ENCODE data around the gene G0S2.

The G0S2 gene

DNA sequence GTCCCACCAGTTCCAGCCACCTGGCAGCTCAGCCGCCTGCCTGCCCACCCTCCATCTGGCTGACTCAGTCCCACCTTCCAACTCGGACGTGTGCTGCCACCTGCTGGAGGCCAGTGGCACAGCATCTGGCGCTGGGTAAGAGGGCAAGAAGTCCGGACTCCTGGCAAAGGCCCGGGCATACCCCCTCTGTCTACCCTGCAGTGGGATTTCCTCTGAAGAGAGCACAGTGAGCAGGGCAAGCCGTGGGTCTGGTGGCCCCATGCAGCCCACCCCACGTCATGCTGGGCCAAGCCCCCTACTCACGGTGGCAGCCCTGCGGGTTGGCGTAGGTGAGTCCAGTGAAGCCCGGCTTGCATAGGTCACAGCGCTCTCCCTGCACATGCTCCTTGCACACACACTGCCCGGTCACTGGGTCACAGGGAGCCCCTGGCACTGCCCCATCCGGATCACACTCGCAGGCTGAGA, 47.4 kb upstream of the G0S2 start:
- H3K4me1 ChIP-seq (ENCODE audit: insufficient read depth, poor library complexity, severe bottlenecking), result no peaks in the 10 kb centered on the region
- no peaks in the 10 kb centered on the region for H3K9me3 ChIP-seq (ENCODE audit: severe bottlenecking)
- peak; percentile 58 for TF ChIP-seq CTCF (IDR thresholded peaks at IDR 0.05; ENCODE audit: poor library complexity, severe bottlenecking)
- no peaks in the 10 kb centered on the region for H3K27me3 ChIP-seq (ENCODE audit: insufficient read depth, poor library complexity, severe bottlenecking)
- peaks cover 100% of the 10 kb centered on the region for H3K36me3 ChIP-seq (ENCODE audit: low read depth)
- H3K27ac ChIP-seq (ENCODE audit: poor library complexity, severe bottlenecking), result no peak overlapping the region
- no peak for DNase-seq (ENCODE audit: low spot score)
- H3K4me3 ChIP-seq (ENCODE audit: severe bottlenecking), result no peak overlapping the region
- peak; percentile 28; the same call in 1 of the 3 replicates for ATAC-seq (ENCODE audit: low read depth)

DNA sequence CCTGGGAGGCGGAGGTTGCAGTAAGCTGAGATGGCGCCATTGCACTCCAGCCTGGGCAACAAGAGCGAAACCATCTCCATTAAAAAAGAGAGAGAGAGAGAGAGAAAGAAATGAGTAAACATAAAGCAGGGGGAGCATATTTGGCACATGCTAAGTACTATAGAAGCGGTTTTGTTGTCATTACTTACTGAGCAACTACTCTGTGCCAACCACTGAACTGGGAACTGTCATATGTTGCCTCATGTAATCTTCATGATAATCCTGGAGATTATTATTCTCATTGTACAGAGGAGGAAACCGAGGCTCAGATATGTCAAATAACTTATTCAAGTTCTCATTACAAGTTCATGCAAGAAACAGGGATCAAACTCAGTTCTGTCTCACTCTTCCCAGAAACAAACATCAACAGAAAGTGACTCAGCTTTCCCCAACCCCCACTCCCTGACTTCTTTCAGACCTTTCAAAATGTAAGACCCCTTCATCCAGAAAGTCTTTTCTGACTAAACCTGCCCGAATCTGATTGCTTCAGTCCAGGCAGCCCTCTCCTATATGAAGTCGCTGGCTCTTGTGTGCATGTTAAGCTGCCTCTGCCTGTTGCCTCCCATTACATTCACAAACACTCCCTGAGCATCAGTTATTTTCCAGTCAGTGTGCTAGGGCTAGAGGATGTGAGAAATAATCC, 46.5 kb upstream of the G0S2 start:
- Histone ChIP-seq H3K27ac (ENCODE audit: poor library complexity, severe bottlenecking) (no peak overlapping the region), H3K4me1 (ENCODE audit: insufficient read depth, poor library complexity, severe bottlenecking) (no peaks in the 10 kb centered on the region), H3K27me3 (ENCODE audit: insufficient read depth, poor library complexity, severe bottlenecking) (no peaks in the 10 kb centered on the region), H3K9me3 (ENCODE audit: severe bottlenecking) (no peaks in the 10 kb centered on the region), H3K36me3 (ENCODE audit: low read depth) (peaks cover 100% of the 10 kb centered on the region), H3K4me3 (ENCODE audit: severe bottlenecking) (no peak overlapping the region)
- DNase-seq (ENCODE audit: low spot score) (no peak), ATAC-seq (ENCODE audit: low read depth) (no peak)
- TF ChIP-seq CTCF (IDR thresholded peaks at IDR 0.05; ENCODE audit: poor library complexity, severe bottlenecking), result no peak

DNA sequence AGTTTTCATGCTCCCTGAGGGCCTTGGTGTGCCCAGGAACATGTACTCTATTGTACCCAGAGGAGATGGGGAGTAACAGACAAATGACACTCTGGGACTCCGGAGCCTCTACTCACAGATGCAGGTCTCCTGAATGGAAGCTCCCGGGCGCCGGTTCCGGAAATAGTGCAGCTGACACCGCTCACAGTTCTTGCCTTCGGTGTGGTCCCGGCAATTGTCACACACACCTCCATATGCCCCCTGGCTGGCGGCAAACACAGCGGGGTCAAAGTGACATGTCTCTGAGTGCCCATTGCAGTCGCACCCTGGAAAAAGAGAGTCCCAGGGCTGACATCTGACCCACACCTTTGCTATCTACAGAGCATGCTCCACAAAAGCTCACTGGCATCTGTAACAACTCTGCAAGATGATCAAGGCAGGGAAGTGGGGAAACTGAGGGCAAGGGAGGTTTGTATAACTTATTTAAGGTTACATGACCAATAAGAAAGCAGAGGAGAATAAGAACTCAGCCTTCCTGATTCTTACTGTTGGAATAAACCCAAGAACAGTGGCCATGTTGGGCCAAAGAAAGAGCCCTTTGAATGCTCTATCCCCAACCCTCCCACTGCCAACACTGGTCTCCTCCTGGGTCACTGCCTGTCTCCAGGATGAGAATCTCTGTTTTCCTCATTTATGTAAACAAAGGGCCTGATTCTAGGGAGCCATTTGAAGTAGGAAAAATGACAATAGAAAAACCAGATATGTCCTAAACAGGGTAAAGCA, 45.4 kb upstream of the G0S2 start:
- Histone ChIP-seq H3K4me1 (ENCODE audit: insufficient read depth, poor library complexity, severe bottlenecking) (no peaks in the 10 kb centered on the region), H3K36me3 (ENCODE audit: low read depth) (peaks cover 100% of the 10 kb centered on the region), H3K4me3 (ENCODE audit: severe bottlenecking) (no peak overlapping the region), H3K27ac (ENCODE audit: poor library complexity, severe bottlenecking) (no peak overlapping the region), H3K9me3 (ENCODE audit: severe bottlenecking) (no peaks in the 10 kb centered on the region), H3K27me3 (ENCODE audit: insufficient read depth, poor library complexity, severe bottlenecking) (no peaks in the 10 kb centered on the region)
- TF ChIP-seq CTCF (IDR thresholded peaks at IDR 0.05; ENCODE audit: poor library complexity, severe bottlenecking), result no peak
- ATAC-seq (ENCODE audit: low read depth) (no peak), DNase-seq (ENCODE audit: low spot score) (no peak)

DNA sequence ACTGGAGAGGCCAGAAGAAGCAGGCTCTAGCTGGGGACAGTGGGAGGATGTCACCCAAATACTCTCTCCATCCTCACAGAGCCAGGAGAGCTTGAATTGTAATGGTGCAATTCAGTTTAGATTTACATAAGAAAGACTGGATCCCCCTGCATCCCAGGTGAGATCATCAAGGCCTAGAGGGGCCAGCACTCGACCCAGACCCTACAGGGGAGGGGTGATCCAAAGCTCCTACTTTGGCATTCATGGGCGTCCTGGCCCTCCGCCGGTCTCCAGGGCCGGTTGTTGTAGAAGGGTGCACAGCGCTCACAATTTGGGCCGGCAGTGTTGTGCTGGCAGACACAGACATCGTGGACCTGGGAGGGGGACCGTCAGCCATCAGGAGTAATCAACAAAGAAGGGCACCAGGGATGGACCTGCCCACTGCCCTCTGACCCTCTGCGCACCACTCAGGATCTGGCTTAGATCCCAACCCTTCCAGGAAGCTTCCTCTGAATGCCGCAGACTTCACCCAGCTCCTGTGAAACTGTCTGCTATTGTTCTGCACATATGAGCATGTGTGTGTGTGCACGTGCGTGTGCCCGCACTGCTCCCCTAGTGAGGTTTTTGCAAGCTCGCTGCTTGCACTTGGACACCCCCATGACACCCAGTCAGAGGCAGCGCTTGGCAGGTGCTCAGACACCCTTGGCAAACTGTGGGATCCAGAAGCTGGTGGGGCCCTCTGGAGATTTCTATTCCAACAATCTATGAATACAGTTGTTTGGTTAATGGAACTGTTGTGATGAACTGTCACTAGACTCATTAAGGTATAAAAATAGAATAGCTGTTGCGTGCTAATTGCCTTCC, 44.6 kb upstream of the G0S2 start:
- no peak overlapping the region for H3K4me3 ChIP-seq (ENCODE audit: severe bottlenecking)
- no peaks in the 10 kb centered on the region for H3K27me3 ChIP-seq (ENCODE audit: insufficient read depth, poor library complexity, severe bottlenecking)
- H3K36me3 ChIP-seq (ENCODE audit: low read depth), result peaks cover 100% of the 10 kb centered on the region
- no peak for ATAC-seq (ENCODE audit: low read depth)
- no peak overlapping the region for H3K27ac ChIP-seq (ENCODE audit: poor library complexity, severe bottlenecking)
- no peaks in the 10 kb centered on the region for H3K4me1 ChIP-seq (ENCODE audit: insufficient read depth, poor library complexity, severe bottlenecking)
- DNase-seq (ENCODE audit: low spot score), result no peak
- no peak for TF ChIP-seq CTCF (IDR thresholded peaks at IDR 0.05; ENCODE audit: poor library complexity, severe bottlenecking)
- no peaks in the 10 kb centered on the region for H3K9me3 ChIP-seq (ENCODE audit: severe bottlenecking)

Measured in RWPE2 (cell line).